Trophoblast cell (in vitro differentiated cells and primary cell): ENCODE measurements around the gene SCAMP5.

Source experiments
- DNase-seq, 2 donors: peaks; one replicate each; pipeline ENCODE4 v3.0.0-alpha.2; 2016
- H2AFZ ChIP-seq: 2 replicates; pipeline ENCODE4 v1.6.1; 2013; ENCODE audit warnings: low read length, moderate library complexity, mild to moderate bottlenecking; ENCODE audit not compliant: insufficient read depth, poor library complexity
- H2AK5ac ChIP-seq: 2 replicates; pipeline ENCODE4 v1.6.1; 2013; ENCODE audit warnings: mild to moderate bottlenecking, low read length
- H2BK120ac ChIP-seq: 2 replicates; pipeline ENCODE4 v1.6.1; 2013; ENCODE audit warnings: low read length, mild to moderate bottlenecking, moderate library complexity; ENCODE audit not compliant: insufficient read depth, poor library complexity
- H2BK12ac ChIP-seq: 2 replicates; pipeline ENCODE4 v1.6.1; 2013; ENCODE audit warnings: mild to moderate bottlenecking, low read length, moderate library complexity
- H2BK5ac ChIP-seq: 2 replicates; pipeline ENCODE4 v1.6.1; 2013; ENCODE audit warnings: low read length, low read depth, moderate library complexity, mild to moderate bottlenecking; ENCODE audit not compliant: poor library complexity
- H3K14ac ChIP-seq: 2 replicates; pipeline ENCODE4 v1.6.1; 2013; ENCODE audit warnings: mild to moderate bottlenecking, low read length
- H3K18ac ChIP-seq: 2 replicates; pipeline ENCODE4 v1.6.1; 2013; ENCODE audit warnings: mild to moderate bottlenecking, low read length
- H3K23ac ChIP-seq: 2 replicates; pipeline ENCODE4 v1.6.1; 2013; ENCODE audit warnings: low read length
- H3K27ac ChIP-seq: 2 replicates; pipeline ENCODE4 v1.5.1; 2013; ENCODE audit warnings: low read depth, mild to moderate bottlenecking, inconsistent platforms, low read length, moderate library complexity
- H3K27me3 ChIP-seq: 2 replicates; pipeline ENCODE4 v1.6.1; 2013; ENCODE audit warnings: inconsistent platforms, mild to moderate bottlenecking, low read length, moderate library complexity; ENCODE audit not compliant: insufficient read depth
- H3K36me3 ChIP-seq, 2 experiments: 1 replicate in 1 of 2; 2 replicates in 1 of 2; pipeline ENCODE4 v1.6.1; 2013; ENCODE audit warnings: low read length in 2 of 2, mild to moderate bottlenecking in 2 of 2, moderate library complexity in 1 of 2; ENCODE audit not compliant: insufficient read depth in 2 of 2, control insufficient read depth in 1 of 2
- H3K4ac ChIP-seq: 2 replicates; pipeline ENCODE4 v1.6.1; 2013; ENCODE audit warnings: low read depth, mild to moderate bottlenecking, low read length, moderate library complexity
- H3K4me1 ChIP-seq, 2 experiments: 1 replicate in 1 of 2; 2 replicates in 1 of 2; pipeline ENCODE4 v1.6.1; 2013; ENCODE audit warnings: low read length in 2 of 2, mild to moderate bottlenecking in 2 of 2, moderate library complexity in 1 of 2; ENCODE audit not compliant: insufficient read depth in 2 of 2, control insufficient read depth in 1 of 2
- H3K4me2 ChIP-seq: 2 replicates; pipeline ENCODE4 v1.6.1; 2013; ENCODE audit warnings: inconsistent platforms, mild to moderate bottlenecking, low read length, moderate library complexity
- H3K4me3 ChIP-seq: 2 replicates; pipeline ENCODE4 v1.5.1; 2013; ENCODE audit warnings: mild to moderate bottlenecking, low read depth, low read length, inconsistent platforms
- H3K79me1 ChIP-seq: one replicate; pipeline ENCODE4 v1.6.1; 2013; ENCODE audit warnings: low read length
- H3K79me2 ChIP-seq: 2 replicates; pipeline ENCODE4 v1.6.1; 2013; ENCODE audit warnings: low read length, mild to moderate bottlenecking; ENCODE audit not compliant: control insufficient read depth, insufficient read depth, poor library complexity
- H3K9ac ChIP-seq: 2 replicates; pipeline ENCODE4 v1.6.1; 2013; ENCODE audit warnings: mild to moderate bottlenecking, low read length
- H3K9me3 ChIP-seq: 2 replicates; pipeline ENCODE4 v1.6.1; 2013; ENCODE audit warnings: low read depth, mild to moderate bottlenecking, control low read depth, inconsistent platforms, low read length; ENCODE audit not compliant: insufficient read depth
- H4K12ac ChIP-seq: 2 replicates; pipeline ENCODE4 v1.6.1; 2013; ENCODE audit warnings: low read depth, mild to moderate bottlenecking, low read length, moderate library complexity
- H4K8ac ChIP-seq: 2 replicates; pipeline ENCODE4 v1.6.1; 2013; ENCODE audit warnings: low read depth, mild to moderate bottlenecking, low read length, moderate library complexity
- H4K91ac ChIP-seq: one replicate; pipeline ENCODE4 v1.6.1; 2013; ENCODE audit warnings: low read depth, mild to moderate bottlenecking, low read length, moderate library complexity
- WGBS: extraction: QIAGEN DNeasy Blood & Tissue Kit; methylation state at CpG from one replicate; pipeline ENCODE4 v1.1.7; 2013; ENCODE audit warnings: missing lambda C conversion rate; ENCODE audit not compliant: insufficient read length, insufficient coverage; ENCODE audit errors: extremely low coverage; 5-methylcytosine and 5-hydroxymethylcytosine counted together

The SCAMP5 gene

DNA sequence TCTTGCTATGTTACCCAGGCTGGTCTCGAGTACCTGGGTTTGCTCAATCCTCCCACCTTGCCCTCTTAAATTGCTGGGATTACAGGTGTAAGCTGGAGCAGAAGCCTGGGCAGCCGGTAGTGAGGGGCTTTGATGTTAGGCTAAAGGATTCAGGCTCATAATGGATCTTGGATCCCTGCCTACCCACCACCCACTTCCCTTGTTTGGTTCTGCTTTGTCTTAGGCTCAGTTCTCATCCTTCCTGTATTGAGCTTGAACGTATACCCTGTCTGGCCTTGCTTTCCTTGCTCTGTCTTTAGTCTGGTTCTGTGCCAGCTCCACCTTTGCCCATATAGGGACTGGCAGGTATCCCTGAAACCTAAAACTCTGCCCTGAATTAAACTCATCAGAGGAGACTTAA, 29.7 kb downstream of the SCAMP5 start:
- Histone ChIP-seq H3K79me2 (peaks cover 3% of the 10 kb centered on the region), H3K18ac (no peak overlapping the region), H3K27me3 (no peaks in the 10 kb centered on the region), H3K36me3 (peaks cover 3 to 6% of the 10 kb centered on the region in 2 experiments), H3K9me3 (no peaks in the 10 kb centered on the region), H3K4me2 (no peak overlapping the region), H4K8ac (no peak overlapping the region), H3K23ac (no peak overlapping the region), H2BK5ac (no peak overlapping the region), H3K9ac (no peak overlapping the region), H3K4ac (no peak overlapping the region), H2AFZ (no peak overlapping the region), H3K14ac (no peak overlapping the region), H3K79me1 (peaks cover 10% of the 10 kb centered on the region), H4K12ac (no peak overlapping the region), H4K91ac (no peak overlapping the region), H3K27ac (no peak overlapping the region), H3K4me1 (peaks cover 7 to 10% of the 10 kb centered on the region in 2 experiments), H2BK12ac (no peak overlapping the region), H2AK5ac (no peak overlapping the region), H3K4me3 (no peak overlapping the region), H2BK120ac (no peak overlapping the region)
- no CpG with 5 or more reads among the region's 3 CpGs for WGBS
- DNase-seq: no peak

DNA sequence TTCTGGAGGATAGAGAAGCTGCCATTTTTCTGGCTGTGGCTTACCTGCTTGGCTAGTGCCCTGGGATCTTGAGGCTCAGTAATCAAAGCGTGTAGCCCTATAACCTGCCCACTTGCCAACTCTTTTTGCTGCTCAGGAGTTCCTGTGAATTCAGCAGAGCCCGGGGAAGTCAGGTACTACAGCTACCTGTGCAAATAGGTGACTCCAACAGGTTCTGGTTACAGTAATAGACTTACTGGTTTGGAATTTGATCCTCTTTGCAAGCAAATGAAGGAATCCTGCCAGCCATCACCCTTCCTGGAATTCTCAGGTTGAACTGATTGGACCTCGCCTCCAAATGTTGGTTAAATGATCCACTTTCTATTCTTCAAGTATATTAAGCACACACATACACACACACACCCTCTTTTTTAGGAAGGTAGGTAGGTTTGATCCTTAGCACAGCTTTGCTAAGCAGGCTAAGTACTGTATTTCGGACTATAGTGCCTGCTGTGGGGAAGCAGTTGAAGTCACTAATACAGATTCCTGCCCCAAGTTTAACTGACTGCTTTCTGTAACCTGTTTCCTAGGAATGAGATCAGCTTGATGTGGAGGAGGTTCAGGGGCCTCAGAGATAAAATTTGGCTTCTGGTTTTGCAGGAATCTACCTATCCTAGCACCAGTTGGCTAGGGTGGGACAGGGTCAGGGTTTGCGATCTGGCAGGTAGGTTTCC, 30.3 kb downstream of the SCAMP5 start:
- Histone ChIP-seq H3K79me1 (peaks cover 10% of the 10 kb centered on the region), H2BK120ac (no peak overlapping the region), H2BK12ac (no peak overlapping the region), H3K18ac (no peak overlapping the region), H4K8ac (no peak overlapping the region), H3K9me3 (no peaks in the 10 kb centered on the region), H3K14ac (no peak overlapping the region), H3K27ac (no peak overlapping the region), H3K79me2 (peaks cover 3% of the 10 kb centered on the region), H2AK5ac (no peak overlapping the region), H3K27me3 (no peaks in the 10 kb centered on the region), H3K4me1 (peaks cover 7 to 12% of the 10 kb centered on the region in 2 experiments), H2BK5ac (no peak overlapping the region), H4K91ac (no peak overlapping the region), H4K12ac (no peak overlapping the region), H2AFZ (no peak overlapping the region), H3K36me3 (peaks cover 3 to 6% of the 10 kb centered on the region in 2 experiments), H3K4me2 (no peak overlapping the region), H3K9ac (no peak overlapping the region), H3K4me3 (no peak overlapping the region), H3K4ac (no peak overlapping the region), H3K23ac (no peak overlapping the region)
- no CpG with 5 or more reads among the region's 5 CpGs for WGBS
- DNase-seq: no peak

DNA sequence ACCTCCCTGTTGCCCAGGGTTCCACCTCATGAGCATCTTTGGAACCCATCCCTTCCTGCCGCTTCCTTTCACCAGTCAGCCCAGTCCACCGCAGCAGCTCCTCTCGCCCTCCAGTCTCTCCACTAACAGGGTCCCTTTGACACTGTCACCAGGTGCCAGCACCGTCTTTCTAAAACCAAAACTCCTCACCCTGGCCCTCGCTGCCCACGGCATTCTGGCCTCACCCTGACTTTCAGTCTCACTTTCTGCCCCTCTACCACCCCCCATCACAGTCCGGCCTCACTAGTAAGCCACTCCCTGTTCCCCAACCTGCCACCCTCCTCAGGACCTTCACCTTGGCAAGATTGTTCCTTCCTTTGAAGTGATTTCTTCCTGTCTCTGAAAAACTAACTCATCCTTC, 32.2 kb downstream of the SCAMP5 start:
- Histone ChIP-seq H3K23ac (no peak overlapping the region), H2AFZ (no peak overlapping the region), H3K9me3 (no peaks in the 10 kb centered on the region), H3K79me1 (peaks cover 10% of the 10 kb centered on the region), H2BK12ac (no peak overlapping the region), H2AK5ac (no peak overlapping the region), H3K18ac (no peak overlapping the region), H3K14ac (no peak overlapping the region), H3K79me2 (peaks cover 3% of the 10 kb centered on the region), H3K27ac (no peak overlapping the region), H4K91ac (no peak overlapping the region), H3K27me3 (no peaks in the 10 kb centered on the region), H2BK5ac (no peak overlapping the region), H4K8ac (no peak overlapping the region), H4K12ac (no peak overlapping the region), H3K9ac (no peak overlapping the region), H3K36me3 (peaks cover 4 to 6% of the 10 kb centered on the region in 2 experiments), H3K4me1 (peaks cover 7 to 12% of the 10 kb centered on the region in 2 experiments), H2BK120ac (no peak overlapping the region), H3K4me3 (no peak overlapping the region), H3K4me2 (no peak overlapping the region), H3K4ac (no peak overlapping the region)
- WGBS: no CpG with 5 or more reads among the region's 7 CpGs
- DNase-seq: no peak

DNA sequence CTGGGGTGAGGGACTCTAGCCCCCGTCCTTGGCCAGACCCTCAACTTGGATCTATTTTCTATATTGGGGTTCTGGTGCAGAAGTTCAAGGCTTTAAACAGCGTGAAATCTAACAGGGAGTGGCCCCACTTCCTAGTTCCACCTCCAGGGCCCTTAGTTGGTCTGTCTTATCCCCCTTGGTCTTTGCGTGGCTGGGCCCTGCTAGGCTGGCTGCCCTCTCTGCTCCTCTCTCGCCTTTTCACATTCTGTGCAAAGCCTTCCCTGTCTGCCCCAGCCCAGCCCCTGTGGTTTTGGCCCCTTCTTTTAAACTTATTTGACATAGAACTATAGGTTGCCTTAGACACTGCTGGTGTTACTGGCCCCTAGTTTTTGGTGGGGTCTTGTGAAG, 33.6 kb downstream of the SCAMP5 start:
- no peak overlapping the region for H3K23ac ChIP-seq
- H3K4me2 ChIP-seq: no peak overlapping the region
- H3K14ac ChIP-seq: no peak overlapping the region
- H2BK5ac ChIP-seq: no peak overlapping the region
- no peak overlapping the region for H2AFZ ChIP-seq
- H3K79me1 ChIP-seq: peaks cover 7% of the 10 kb centered on the region
- H3K9me3 ChIP-seq: no peaks in the 10 kb centered on the region
- H3K36me3 ChIP-seq: peaks cover 4 to 6% of the 10 kb centered on the region in 2 experiments
- H3K4me1 ChIP-seq: peaks cover 7 to 15% of the 10 kb centered on the region in 2 experiments
- H2BK120ac ChIP-seq: no peak overlapping the region
- no peaks in the 10 kb centered on the region for H3K79me2 ChIP-seq
- H4K91ac ChIP-seq: no peak overlapping the region
- no peak for DNase-seq
- H4K12ac ChIP-seq: no peak overlapping the region
- H4K8ac ChIP-seq: no peak overlapping the region
- H3K4ac ChIP-seq: no peak overlapping the region
- no peak overlapping the region for H2AK5ac ChIP-seq
- no peak overlapping the region for H2BK12ac ChIP-seq
- no peaks in the 10 kb centered on the region for H3K27me3 ChIP-seq
- H3K18ac ChIP-seq: no peak overlapping the region
- WGBS: no CpG with 5 or more reads among the region's 4 CpGs
- H3K27ac ChIP-seq: no peak overlapping the region
- H3K4me3 ChIP-seq: no peak overlapping the region
- H3K9ac ChIP-seq: no peak overlapping the region
